Fibroblast of villous mesenchyme (primary cell): Measurements from ENCODE around the gene ZFHX3. TPM values are rescaled to one million over a fixed set of nuclear protein-coding genes. Genes with fewer than 3 reads are reported as not detected.
A peak's percentile ranks its signal among the peaks of the same experiment; 100 is the strongest.

Source experiments
- DNase-seq: peaks from one replicate; pipeline ENCODE4 v3.0.0-alpha.2; 2010; ENCODE audit warnings: low read depth
- H3K4me3 ChIP-seq: 2 replicates; pipeline ENCODE4 v1.5.1; 2011; ENCODE audit warnings: low read depth, mild to moderate bottlenecking, low read length
- total RNA-seq: library from RNA; depleted of rRNA; stranded (reverse); fragments of >200 nt; gene quantifications from 2 replicates; pipeline ENCODE4 v1.2.3, GENCODE V29; 2012
- TF ChIP-seq, protein P1 (sequence below): IDR thresholded peaks from 2 replicates; pipeline ENCODE4 v1.5.1; 2012; ENCODE audit warnings: low read depth, mild to moderate bottlenecking, low read length; ENCODE audit not compliant: insufficient read depth

ZFHX3 gene
- total RNA-seq, 1 donor = 3.9 TPM

DNA sequence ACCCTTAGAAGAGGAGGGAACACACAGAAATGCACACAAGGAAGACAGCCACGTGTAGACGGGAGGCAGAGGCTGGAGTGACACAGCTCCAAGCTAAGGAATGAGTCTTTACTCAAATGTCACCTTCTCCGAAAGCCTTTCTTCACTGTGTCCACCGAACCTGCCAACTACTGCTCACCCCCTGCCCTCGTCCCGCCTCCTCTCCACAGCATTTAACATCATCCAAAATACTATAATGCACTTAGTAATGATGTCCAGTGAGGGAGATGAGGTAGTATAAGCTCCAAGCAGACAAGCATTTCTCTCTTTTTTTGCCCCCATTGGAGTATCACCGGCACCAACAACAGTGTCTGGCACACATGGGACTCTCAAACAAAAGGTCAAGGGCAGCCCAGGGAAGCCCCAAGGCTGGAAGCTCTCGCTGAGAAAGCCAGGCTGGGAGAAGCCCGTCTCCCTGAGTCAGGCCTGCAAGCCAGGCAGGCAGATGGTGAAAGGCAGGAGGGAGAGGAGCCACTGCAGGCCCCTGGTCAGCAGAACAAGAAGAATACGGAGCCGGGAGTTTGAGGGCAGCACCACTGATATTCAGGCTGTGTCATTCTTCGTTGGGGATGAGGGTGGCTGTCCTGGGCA is 25.9 kb downstream of the ZFHX3 start:
- TF ChIP-seq, protein P1, sequence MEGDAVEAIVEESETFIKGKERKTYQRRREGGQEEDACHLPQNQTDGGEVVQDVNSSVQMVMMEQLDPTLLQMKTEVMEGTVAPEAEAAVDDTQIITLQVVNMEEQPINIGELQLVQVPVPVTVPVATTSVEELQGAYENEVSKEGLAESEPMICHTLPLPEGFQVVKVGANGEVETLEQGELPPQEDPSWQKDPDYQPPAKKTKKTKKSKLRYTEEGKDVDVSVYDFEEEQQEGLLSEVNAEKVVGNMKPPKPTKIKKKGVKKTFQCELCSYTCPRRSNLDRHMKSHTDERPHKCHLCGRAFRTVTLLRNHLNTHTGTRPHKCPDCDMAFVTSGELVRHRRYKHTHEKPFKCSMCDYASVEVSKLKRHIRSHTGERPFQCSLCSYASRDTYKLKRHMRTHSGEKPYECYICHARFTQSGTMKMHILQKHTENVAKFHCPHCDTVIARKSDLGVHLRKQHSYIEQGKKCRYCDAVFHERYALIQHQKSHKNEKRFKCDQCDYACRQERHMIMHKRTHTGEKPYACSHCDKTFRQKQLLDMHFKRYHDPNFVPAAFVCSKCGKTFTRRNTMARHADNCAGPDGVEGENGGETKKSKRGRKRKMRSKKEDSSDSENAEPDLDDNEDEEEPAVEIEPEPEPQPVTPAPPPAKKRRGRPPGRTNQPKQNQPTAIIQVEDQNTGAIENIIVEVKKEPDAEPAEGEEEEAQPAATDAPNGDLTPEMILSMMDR = no peak
- no peak overlapping the region for H3K4me3 ChIP-seq
- DNase-seq = no peak

DNA sequence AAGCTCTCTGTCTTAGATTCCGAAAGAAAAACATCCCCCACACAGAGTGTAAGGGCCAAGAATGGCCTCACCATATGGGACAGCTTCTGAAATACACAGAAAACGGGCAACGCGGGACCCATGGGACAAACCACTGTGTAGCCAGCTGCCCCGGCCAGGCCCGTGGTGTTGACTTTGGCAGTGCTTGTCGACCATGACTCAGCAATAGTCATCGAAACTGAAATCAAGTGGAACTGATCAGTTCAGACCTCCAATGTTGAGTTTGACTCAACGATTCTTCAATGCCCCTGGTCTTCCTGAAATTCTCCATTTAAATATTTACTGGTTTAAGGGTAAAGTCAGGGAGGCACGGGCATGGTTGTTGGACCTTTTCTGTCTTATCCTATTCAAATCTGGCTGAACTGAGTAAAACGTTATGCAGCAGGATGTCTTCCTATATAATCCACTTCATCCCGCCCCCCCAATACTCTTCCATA is 27.5 kb downstream of the ZFHX3 start:
- TF ChIP-seq, protein P1 = no peak
- no peak overlapping the region for H3K4me3 ChIP-seq

DNA sequence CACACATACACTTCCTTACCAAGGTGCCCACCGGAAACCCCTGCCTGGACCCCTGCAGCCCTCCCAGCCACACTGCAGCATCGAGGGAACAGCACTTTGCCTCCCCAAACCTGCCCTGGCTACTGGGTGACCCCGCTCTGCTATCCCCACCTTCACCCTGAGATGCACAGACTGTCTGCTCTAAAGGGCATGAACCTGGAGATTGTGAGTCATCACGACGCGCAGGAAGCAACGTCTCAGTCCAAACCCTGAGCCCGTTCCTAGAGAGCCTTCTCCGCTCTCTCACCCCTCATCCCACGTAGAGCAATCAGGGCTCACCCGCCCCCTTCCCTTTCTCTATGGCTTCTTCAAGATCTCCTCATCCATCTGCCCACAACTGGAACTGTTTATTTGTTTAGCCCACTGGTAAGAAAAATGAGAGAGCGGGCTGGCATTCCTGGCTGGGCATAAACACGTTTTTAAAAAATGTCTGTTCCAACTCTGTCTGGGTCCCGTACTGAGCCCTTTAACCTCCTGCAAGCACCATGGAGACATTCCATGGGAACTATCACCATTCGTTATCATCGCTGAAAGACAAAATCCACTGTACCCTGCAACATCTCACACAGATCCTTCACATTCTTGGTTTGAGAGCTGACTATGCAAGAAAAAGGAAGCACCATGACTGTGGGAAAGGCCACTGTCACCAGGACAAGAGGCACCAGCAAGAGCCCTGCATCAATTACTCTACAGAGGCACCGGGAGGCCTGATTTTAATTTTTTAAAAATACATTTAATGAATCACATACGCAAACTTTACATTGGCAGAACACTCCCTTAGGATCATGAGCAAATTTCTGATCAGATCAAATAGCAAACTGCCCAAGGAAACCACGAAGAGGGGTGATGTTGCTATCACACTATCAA is 28.2 kb downstream of the ZFHX3 start:
- peak overlapping the region; percentile 19 for H3K4me3 ChIP-seq
- TF ChIP-seq, protein P1 = no peak

More for the DNA sequence above, 27.5 kb downstream of the ZFHX3 start:
- DNase-seq = peak; percentile 79

DNA sequence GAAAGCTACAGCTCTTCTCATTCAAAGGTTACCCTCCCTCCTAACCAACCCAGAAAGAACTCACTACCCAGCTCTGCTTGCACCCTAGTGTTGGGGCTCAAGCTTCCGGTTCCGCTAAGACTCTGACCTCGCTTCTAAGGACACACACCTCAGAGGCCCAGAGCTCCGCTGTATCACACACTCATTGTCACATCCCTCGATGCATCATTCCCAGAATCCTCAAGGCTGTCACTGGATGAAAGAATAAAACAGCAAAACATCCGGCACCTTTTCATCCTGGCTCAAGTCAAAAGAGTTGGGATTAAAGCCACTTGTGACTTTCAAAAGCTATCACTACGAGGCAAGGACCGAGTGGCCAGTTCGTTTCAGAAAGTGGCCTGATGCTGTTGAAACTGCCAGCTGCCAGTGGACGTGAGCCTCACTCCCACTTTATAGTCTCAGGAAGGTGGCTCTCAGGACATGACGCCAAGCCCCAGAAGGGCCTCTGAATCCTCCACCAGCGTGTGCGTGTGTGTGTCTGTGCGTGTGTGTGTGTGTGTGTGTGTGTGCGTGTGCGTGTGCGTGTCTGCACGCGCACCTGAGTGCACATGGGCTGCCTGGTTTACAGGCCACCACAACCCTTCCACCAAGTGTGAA is 29.0 kb downstream of the ZFHX3 start:
- TF ChIP-seq, protein P1 = no peak
- H3K4me3 ChIP-seq = no peak overlapping the region
- DNase-seq = no peak

More for the DNA sequence above, 28.2 kb downstream of the ZFHX3 start:
- DNase-seq = peak; percentile 91

DNA sequence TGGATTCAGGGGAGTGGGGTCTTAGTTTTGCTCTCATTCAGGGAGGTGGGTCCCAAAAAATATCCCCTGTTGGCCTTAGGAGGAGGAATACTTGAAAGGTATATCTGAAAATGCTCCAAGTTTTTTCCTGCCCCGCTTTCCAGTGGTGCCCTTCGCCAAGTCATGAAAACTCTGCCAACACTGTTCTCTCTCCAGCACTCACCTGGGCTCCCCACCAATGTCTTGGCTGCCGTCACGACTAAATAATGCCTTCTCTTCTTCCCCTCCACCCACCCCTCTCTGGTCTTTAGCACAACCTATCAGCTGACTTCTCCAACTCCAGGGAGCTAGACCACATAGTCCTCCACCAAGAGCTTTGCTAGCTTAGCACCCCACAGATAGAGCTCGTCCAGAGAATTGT is 30.6 kb downstream of the ZFHX3 start:
- TF ChIP-seq, protein P1 = no peak
- no peak for DNase-seq
- no peak overlapping the region for H3K4me3 ChIP-seq

DNA sequence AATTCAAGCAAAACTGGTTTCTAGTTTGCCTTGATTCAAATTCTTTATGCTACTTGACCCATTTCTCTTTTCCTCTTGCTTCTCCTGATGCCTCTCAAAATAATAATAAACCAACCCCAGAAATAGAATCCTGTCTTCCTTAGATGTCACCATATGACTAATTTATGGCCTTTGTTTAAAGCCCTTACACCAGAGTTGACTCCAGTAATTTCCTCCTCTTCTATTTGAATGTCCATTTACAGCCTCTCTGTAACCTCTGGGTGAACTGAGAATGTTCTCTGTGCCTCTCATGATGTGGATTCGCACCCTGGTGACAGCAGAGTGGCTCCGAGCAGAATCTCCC is 31.5 kb downstream of the ZFHX3 start:
- no peak overlapping the region for H3K4me3 ChIP-seq
- TF ChIP-seq, protein P1 = no peak
- no peak for DNase-seq
